GM21515 (cell line): ENCODE measurements around the gene TEAD1.

ENCODE experiments used
- ATAC-seq: cut with Tn5 transposase; IDR thresholded peaks from one replicate; pipeline ENCODE4 v1.9.1; 2021; ENCODE audit not compliant: unreplicated experiment

The TEAD1 gene

GRCh38 chr11:12886508-12886907 lies 212.3 kb downstream of the TEAD1 start:
- ATAC-seq, result no peak

- ATAC-seq, result peak; percentile 70
Observed at GRCh38 chr11:12888525-12889158, 214.4 kb downstream of the TEAD1 start.

- no peak for ATAC-seq
Observed at GRCh38 chr11:12889243-12889642, 215.0 kb downstream of the TEAD1 start.

GRCh38 chr11:12890476-12890875 lies 216.3 kb downstream of the TEAD1 start:
- ATAC-seq, result no peak

GRCh38 chr11:12893787-12894672 lies 219.8 kb downstream of the TEAD1 start:
- no peak for ATAC-seq

GRCh38 chr11:12897390-12897789 lies 223.2 kb downstream of the TEAD1 start:
- ATAC-seq, result no peak

DNA sequence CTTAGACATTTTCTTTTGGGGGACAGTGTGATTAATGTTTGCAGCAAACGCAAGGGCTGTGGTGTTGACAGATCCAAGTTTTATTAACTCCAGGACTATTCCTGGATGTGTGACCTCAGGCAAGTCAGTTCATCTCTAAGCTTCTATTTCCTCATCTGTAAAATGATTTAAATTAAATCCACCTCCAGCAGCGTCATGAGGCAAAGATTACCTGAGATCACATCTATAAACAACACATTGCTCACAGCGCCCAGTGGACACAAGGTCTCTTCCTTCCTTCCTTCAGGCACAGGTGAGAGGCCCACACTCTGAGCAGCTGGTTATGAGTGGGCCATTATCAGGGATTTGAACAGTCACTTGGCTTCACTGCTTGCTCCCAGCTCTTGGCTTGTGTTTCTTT lies 223.6 kb downstream of the TEAD1 start:
- no peak for ATAC-seq

DNA sequence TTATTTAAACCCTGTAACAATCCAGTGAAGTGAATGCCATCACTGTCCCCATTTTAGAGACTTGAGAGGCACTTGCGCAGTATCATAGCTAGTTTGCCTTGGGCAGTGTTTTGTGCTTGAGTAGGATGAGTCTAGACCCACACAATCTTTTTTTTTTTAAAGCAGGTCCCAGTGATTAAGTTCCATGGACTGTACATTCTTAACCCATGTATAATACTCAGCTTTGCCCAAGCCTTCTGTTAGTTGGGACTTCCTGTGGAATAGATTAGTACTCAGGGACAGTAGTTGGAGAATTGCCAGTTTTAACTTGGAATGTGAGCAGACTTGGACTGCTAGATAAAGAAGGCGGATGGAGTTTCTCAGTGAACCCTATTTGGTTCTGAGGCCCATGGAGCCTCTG lies 226.3 kb downstream of the TEAD1 start:
- no peak for ATAC-seq

DNA sequence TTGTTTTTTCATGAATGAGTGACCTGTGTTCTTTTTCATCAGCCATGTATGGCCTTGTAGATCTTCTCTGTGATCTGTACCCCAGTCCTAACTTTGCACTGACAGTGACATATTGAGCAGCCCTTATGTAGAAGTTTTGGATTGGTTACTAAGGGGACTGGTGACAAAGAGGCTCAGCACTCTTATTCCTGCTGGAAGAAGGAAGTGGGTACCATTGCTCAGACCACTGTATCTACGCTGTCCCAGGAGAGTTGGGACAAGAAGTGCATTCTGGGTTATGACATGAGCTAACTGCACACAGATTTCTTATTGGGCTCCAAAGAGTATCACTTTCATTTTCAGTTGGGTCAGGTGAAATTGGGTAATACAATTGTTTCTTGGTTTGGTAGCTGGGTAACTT lies 227.1 kb downstream of the TEAD1 start:
- ATAC-seq, result no peak

- no peak for ATAC-seq
Observed at GRCh38 chr11:12901874-12902481, 227.8 kb downstream of the TEAD1 start.

DNA sequence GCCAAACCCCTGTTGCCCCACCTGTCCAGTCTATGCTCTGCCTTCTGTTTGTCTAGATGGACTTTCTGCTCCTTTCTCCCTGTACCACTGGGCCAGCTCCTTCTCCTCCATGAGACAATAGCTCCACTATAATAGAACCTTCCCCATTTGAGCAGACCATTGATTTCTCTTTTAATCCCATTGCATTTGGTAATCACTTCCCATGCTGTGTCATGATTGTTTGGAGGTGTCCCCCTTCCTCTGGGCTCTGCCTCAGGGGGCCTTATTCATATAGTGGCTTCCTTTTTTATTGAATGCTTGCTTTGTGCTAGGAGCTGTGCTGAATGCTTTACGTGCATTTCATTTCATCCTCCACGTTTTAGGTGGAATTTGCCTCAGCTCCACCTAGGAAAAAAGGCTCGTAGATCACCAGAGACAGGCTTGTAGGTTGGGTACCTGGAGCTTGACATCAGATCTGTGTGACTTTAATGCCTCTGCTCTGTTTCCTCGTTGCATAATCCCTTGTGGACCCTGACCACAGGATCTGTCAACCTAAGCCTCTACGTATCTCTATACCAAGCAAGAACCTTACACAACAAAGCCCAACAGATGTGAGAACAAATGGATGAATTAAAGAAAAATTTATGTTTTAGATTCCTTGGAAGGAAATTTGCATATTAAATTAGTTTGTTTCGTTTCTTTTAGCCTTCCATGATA lies 228.7 kb downstream of the TEAD1 start:
- no peak for ATAC-seq

GRCh38 chr11:12905435-12905834 lies 231.2 kb downstream of the TEAD1 start:
- ATAC-seq, result no peak

DNA sequence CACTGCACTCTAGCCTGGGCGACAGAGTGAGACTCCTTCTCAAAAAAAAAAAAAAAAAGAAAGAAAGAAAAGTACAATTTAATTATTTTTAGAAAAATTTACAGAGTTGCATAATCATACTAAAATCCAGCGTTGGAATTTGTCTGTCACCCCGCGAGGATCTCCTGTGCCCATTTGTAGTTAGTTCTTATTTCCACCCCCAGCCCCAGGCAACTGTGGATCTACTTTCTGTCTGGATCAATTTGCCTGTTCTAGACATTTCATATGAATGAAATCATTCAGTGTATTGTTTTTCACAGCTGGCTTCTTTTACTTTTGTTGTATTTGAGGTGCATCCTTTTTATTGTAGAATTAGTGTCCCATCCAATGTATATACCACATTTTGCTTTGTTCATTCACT lies 232.3 kb downstream of the TEAD1 start:
- no peak for ATAC-seq

DNA sequence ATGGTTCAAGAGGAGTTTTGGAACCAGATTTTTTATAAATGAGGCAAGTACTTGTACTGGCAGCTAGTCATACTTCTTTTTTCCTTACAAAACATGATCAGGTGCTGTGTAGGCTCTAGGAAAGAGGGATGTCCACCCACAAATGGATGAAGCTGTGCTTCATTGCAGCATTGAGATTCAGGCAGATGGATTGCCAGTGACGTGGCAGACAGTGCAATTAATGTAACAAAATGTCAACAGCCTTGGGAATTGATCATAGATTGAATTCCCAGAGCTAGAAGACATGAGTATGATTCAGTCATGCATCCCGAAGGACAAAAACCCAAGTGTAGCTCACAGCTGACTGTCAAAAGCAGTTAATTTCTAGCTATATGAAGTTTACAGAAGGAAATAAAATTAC lies 235.7 kb downstream of the TEAD1 start:
- no peak for ATAC-seq

DNA sequence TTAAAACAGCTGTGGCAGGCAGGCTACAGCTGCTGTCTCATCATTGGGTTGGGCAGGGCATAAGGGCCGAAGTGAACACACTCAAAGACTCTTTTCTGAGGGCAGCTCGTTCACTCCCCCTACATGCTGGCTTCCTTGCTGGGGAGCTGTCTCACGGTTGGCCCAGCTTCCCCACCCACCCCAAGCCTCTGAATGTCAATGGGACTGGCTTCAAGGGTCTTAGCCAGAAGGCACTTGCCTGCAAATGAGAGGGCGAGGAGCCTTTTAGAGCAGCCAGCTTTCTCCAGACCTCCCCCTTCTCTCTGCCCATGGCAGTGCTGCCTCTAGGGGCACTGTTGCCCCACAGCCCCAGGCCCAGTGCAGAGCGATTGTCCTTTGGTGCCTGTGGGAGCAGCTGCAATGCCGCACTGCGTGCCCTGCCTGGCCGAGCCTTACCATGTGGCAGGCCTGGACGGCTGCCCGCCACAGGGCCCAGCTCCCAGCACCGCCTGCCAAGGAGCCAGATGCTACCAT lies 240.2 kb downstream of the TEAD1 start:
- no peak for ATAC-seq

DNA sequence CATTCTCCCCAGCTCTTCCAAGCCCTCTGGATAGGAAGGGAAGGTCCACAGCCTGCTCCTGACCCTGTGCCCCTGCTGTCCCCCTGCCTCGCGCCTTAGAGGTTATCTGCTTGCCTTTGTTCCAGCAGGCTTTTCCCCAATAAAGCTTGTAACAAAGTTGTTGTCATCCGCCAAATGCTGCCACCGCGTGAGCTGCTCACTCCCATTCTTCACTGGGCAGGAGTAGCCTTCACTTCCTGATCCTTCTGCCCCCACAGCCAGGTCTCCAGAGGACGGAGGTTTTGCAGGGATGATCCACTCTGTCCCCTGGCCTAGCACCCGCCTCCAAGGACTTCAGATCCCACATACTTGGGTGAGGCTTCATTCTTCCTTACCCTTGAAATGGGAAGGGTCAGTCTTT lies 240.9 kb downstream of the TEAD1 start:
- no peak for ATAC-seq

DNA sequence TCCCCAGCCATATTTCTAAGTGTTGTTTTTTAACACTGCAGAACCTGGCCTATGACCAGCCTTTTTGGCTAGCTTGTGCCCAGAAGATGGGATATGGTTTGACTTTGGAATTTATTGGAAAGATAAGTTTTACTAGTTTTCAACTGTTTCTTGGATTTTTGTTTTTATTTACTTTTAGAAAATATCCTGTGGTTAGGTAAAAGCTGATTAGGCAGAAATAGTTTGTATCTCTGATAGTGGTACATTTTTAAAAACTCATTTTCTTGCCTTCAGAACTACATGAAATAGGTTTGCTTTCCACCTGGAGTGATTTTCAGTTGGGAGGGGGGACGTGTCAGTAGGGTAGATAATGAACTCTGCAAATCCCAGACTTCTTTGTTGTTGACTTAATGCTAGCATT lies 243.6 kb downstream of the TEAD1 start:
- no peak for ATAC-seq

DNA sequence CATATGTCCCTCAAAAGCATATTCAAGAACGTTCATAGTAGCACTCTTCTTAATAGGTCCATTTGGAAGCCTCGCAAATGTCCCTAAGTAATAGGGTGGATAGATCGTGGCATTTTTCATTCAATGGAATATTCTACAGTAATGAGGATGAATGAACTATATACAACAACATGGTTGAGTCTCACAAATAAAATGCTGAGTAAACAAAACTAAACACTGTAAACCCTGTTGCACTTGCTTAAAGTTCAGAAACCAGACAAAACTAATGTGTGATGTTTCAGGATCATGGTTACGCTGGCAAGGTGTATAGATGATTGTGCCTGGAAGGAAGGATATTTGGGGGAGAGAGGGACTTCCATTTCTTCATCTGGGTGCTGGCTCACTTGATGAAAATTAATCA lies 244.4 kb downstream of the TEAD1 start:
- ATAC-seq, result no peak

GRCh38 chr11:12922418-12922817 lies 248.2 kb downstream of the TEAD1 start:
- no peak for ATAC-seq

DNA sequence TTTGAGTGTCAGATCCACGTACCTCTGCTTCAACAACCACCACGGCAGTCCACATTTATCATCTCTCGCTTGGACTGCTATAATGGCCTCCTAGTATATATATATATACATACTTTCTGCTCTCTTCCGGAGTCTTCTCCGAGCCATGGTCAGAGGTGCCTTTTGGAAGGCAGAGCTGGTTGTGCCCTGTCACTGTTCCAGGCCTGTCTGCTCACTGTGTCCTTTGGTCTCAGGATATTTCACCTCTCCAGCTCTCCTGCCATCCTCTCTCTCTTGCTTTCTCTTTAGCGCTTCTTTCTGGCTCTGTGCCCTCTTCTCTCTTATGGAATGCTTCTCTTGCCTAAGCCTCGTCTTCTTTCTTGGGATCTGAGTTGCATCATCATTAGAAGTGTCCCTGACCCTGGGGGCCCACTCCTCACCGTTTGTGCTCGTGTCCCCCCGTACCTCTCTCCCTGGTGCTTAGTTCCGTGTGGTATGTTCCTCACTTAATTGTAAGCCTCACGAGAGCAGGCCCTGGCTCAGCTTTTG lies 248.8 kb downstream of the TEAD1 start:
- no peak for ATAC-seq

- no peak for ATAC-seq
Observed at GRCh38 chr11:12924650-12925049, 250.4 kb downstream of the TEAD1 start.
